Stimulated activated CD8-positive, alpha-beta memory T cell treated with anti-CD3 and anti-CD28 coated beads, Interleukin-7, amount 100 ng/mL, for 4 hours (primary cell): ENCODE data around the gene ARHGAP28.

Experiments used
- DNase-seq, 2 donors: peaks; one replicate each; pipeline ENCODE4 v3.0.0-alpha.2; 2020; ENCODE audit warnings: low read depth in 2 of 2

The ARHGAP28 gene

DNA sequence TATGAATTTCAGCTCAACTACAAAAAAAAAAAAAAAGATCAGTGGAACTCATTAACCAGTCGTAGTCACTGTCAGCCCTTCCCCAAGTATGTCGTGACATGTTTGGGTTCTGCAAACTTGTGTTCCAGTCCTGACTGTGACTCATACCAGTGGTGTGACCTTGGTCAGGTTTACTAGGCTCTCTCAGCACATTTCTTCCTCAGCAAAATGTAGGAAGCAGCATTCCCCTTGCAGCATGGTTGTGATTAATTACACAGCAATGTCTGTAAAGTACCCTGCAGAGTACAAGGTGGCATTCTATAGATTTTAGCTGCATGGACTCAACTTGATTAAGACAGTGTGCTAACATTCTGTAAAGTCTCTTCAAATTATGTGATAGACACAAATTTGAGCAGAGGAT lies 231.1 kb downstream of the ARHGAP28 start:
- DNase-seq: no peak

DNA sequence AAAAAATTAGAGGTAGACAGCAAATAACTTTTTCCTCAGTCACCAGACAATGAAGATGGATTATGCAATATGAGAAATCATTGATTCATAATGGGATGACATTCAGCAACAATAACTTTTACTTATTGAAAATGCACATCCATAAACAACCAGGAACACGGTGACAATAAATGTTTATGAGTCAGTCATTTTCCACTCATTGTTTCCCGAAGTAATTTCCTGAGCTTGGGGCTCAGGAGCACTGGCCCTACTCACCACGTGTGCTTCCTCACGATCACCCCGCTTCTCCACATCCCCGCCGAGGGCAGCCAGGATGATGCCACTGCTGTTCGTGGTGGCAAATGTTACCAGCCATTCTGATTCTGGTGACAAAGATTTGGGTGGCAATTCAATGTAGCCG lies 231.8 kb downstream of the ARHGAP28 start:
- no peak for DNase-seq

DNA sequence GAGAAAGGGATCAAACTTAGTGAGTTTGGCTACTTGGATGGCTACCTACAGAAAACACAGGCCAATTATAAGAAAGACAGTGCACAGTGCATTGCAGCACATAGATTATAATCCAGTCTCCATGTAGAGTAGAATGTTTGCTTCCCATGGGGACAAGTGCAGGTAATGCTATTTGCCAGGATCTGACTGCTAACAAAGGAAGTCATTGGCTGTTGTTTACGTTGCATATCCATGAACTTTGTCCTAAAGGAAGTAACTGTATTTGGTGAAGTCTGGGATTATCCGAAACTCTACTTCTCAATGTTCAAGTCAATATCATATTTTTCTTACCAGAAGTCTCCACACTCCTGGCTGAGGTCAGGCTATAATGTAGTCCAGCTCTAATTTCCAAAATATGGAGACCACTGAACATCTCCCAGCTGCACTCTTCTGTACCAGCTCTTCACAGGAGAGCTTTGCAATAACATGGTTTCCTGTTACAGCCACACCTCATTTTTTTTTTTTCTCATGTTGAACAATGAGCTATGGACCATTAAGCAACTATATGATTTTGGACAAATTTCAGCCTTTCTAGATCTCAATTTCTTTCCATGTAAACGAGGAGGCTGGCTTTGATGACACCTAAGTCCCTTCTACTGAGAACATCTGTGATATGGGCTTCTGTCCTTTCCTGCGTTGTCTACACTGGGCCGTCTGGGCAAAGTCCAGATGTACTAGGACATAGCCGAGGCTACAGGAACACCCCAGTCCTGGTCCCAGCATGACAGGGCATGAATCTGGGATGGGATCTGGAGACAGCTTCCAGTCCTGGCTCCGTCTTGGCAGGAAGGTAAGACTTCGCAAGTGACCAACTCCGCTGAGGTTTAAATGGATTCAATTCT lies 233.3 kb downstream of the ARHGAP28 start:
- no peak for DNase-seq

DNA sequence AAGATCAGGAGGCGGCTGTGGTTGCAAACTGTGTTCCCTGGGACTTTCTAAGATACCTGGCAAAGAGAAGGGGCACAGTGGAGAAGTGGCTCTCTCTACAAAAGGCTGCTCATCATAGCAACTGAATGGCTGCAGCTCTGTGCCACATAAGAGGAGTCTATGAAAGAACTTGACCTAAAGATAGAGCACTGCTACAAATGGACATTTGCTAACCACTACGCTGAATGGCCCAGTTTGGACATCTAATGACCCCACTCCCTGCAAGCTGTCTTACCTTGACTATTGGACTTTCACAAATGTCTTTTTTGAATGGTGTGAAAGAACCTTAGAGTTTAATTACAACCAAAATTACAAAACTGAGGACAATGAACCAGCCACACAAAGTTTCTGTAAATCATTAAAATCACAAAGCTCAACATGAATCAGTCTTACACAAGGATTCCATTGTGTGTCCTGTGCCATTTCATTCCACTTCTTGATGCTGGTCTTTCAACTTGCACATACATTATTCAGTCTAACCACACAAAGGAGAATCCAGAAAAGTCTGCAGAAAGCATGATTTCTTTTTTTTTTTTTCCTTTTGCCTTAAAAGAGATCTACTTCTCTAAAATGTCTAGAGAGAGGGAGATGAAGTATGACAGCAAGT lies 234.1 kb downstream of the ARHGAP28 start:
- no peak for DNase-seq
